Natural killer cell (primary cell): ENCODE results near the gene RILPL1. TPM values are rescaled to one million over a fixed set of nuclear protein-coding genes. Genes with fewer than 3 reads are reported as not detected.
"Not testable (repeated sequence)": the region's sequence is repeated elsewhere in the genome, so short reads cannot be mapped to it uniquely, and the experiment has no call there.

Source experiments
- ATAC-seq, 3 donors: fragments of 150-1000 bp in 2 of 3; fragments of 200-7000 bp in 1 of 3; cut with Tn5 transposase; 1 replicate in 1 of 3; 2 replicates in 2 of 3; pipeline ENCODE4 v1.10.0; 2021; ENCODE audit warnings: mild to moderate bottlenecking in 2 of 3, moderate library complexity in 2 of 3
- DNase-seq, 2 donors: peaks; one replicate each; pipeline versions ENCODE4 v3.0.0 to v3.0.0-alpha.2; 2013 to 2021; ENCODE audit warnings: mixed read lengths in 1 of 2
- H3K27ac ChIP-seq: one replicate; pipeline ENCODE4 v1.5.1; 2013; ENCODE audit warnings: mild to moderate bottlenecking, low read length
- H3K27me3 ChIP-seq: one replicate; pipeline ENCODE4 v1.6.1; 2013; ENCODE audit warnings: low read length; ENCODE audit not compliant: control insufficient read depth, insufficient read depth
- H3K36me3 ChIP-seq: one replicate; pipeline ENCODE4 v1.6.1; 2013; ENCODE audit warnings: low read length; ENCODE audit not compliant: control insufficient read depth, insufficient read depth
- H3K4me1 ChIP-seq: one replicate; pipeline ENCODE4 v1.6.1; 2013; ENCODE audit warnings: low read length; ENCODE audit not compliant: control insufficient read depth, insufficient read depth
- H3K4me3 ChIP-seq: one replicate; pipeline ENCODE4 v1.5.1; 2013; ENCODE audit warnings: low read length
- H3K9me3 ChIP-seq: one replicate; pipeline ENCODE4 v1.6.1; 2013; ENCODE audit warnings: low read length; ENCODE audit not compliant: control insufficient read depth, insufficient read depth
- H3K27ac Mint-ChIP-seq, 2 donors: one replicate each; pipeline ENCODE4 v1.8.0; 2022; ENCODE audit warnings: mild to moderate bottlenecking in 2 of 2, mixed read lengths in 2 of 2, moderate library complexity in 1 of 2
- H3K27me3 Mint-ChIP-seq, 2 donors: one replicate each; pipeline ENCODE4 v1.8.0; 2022; ENCODE audit warnings: low read depth in 2 of 2, mixed read lengths in 2 of 2
- H3K36me3 Mint-ChIP-seq: one replicate; pipeline ENCODE4 v1.8.0; 2022; ENCODE audit warnings: mixed read lengths
- H3K4me1 Mint-ChIP-seq, 2 donors: one replicate each; pipeline ENCODE4 v1.8.0; 2022; ENCODE audit warnings: mixed read lengths in 2 of 2
- H3K4me3 Mint-ChIP-seq: one replicate; pipeline ENCODE4 v1.8.0; 2022; ENCODE audit warnings: mild to moderate bottlenecking, moderate library complexity, mixed read lengths
- H3K9me3 Mint-ChIP-seq, 2 donors: one replicate each; pipeline ENCODE4 v1.8.0; 2022; ENCODE audit warnings: mixed read lengths in 2 of 2
- CTCF ChIP-seq: fragments of 200-600 bp; IDR thresholded peaks from one replicate; pipeline ENCODE4 v1.8.0; 2022; ENCODE audit warnings: antibody characterized with exemption
- WGBS: methylation state at CpG from one replicate; pipeline ENCODE4 v1.1.7; 2013; ENCODE audit warnings: missing lambda C conversion rate; ENCODE audit not compliant: insufficient coverage; 5-methylcytosine and 5-hydroxymethylcytosine counted together
- intact Hi-C: fragments of 100-400 bp; cut with micrococcal nuclease; formaldehyde crosslinking; loops from one replicate; pipeline ENCODE4 v1.14.2; 2022
- total RNA-seq, 4 donors: library from RNA; stranded (reverse); fragments of 120-200 nt in 1 of 4; gene quantifications; one replicate each; pipeline versions ENCODE4 v1.2.3 to v1.2.4, GENCODE V29; 2013 to 2022

Gene RILPL1
- total RNA-seq, 3 donors from 2014 or later (not counting 1 experiment from before 2014, with no cell fraction given): 1.3 to 2.7 (median 1.5) TPM

GRCh38 chr12:123433615-123434014, 99.9 kb downstream of the RILPL1 start:
- H3K4me1 Mint-ChIP-seq: peaks cover 38 to 50% of the 10 kb centered on the region in 2 donors
- H3K27ac Mint-ChIP-seq: peak overlapping the region; percentile 22 to 82
- H3K9me3 Mint-ChIP-seq: no peaks in the 10 kb centered on the region
- intact Hi-C loops: no loop called here
- DNase-seq (no peak), ATAC-seq (no peak)
- H3K9me3 ChIP-seq: no peaks in the 10 kb centered on the region
- no peaks in the 10 kb centered on the region for H3K36me3 Mint-ChIP-seq
- peak overlapping the region; percentile 17 for H3K4me3 Mint-ChIP-seq
- H3K36me3 ChIP-seq: peaks cover 10% of the 10 kb centered on the region
- TF ChIP-seq CTCF: no peak
- peak overlapping the region; percentile 13 for H3K27ac ChIP-seq
- H3K27me3 ChIP-seq: no peaks in the 10 kb centered on the region
- peaks cover 42% of the 10 kb centered on the region for H3K4me1 ChIP-seq
- H3K4me3 ChIP-seq: no peak overlapping the region
- 94% methylated on average over 5 of the region's 6 CpGs for WGBS
- H3K27me3 Mint-ChIP-seq: no peaks in the 10 kb centered on the region

GRCh38 chr12:123431951-123432817, 101.3 kb downstream of the RILPL1 start:
- intact Hi-C loops, H3K4me3 ChIP-seq, H3K27me3 ChIP-seq, H3K36me3 Mint-ChIP-seq, H3K9me3 Mint-ChIP-seq, H3K9me3 ChIP-seq, H3K27me3 Mint-ChIP-seq: not testable (repeated sequence)
- Mint-ChIP-seq H3K4me3 (peak overlapping the region; percentile 72), H3K27ac (peak overlapping the region; percentile 22 to 82), H3K4me1 (peaks cover 37 to 46% of the 10 kb centered on the region in 2 donors)
- ATAC-seq (peak; percentile 15 to 67 (median 27)), DNase-seq (peak in 1 of 2 donors; percentile 75)
- WGBS: 56% methylated on average over 15 of the region's 15 CpGs
- H3K36me3 ChIP-seq: peaks cover 14% of the 10 kb centered on the region
- peaks cover 49% of the 10 kb centered on the region for H3K4me1 ChIP-seq
- peak overlapping the region; percentile 34 for H3K27ac ChIP-seq

GRCh38 chr12:123429101-123429500, 104.4 kb downstream of the RILPL1 start:
- H3K4me1 Mint-ChIP-seq: peaks cover 14 to 17% of the 10 kb centered on the region in 2 donors
- DNase-seq, intact Hi-C loops, H3K27me3 ChIP-seq, H3K27me3 Mint-ChIP-seq, H3K27ac ChIP-seq, H3K9me3 ChIP-seq, H3K4me3 Mint-ChIP-seq, ATAC-seq, H3K9me3 Mint-ChIP-seq, H3K4me3 ChIP-seq, H3K36me3 Mint-ChIP-seq, H3K27ac Mint-ChIP-seq: not testable (repeated sequence)
- peaks cover 24% of the 10 kb centered on the region for H3K4me1 ChIP-seq
- 95% methylated on average over 8 of the region's 8 CpGs for WGBS
- H3K36me3 ChIP-seq: peaks cover 14% of the 10 kb centered on the region

- peaks cover 22% of the 10 kb centered on the region for H3K4me1 ChIP-seq
- 87% methylated on average over 6 of the region's 6 CpGs for WGBS
These were observed 104.9 kb downstream of the RILPL1 start for GRCh38 chr12:123428591-123428990.

More at GRCh38 chr12:123428591-123428990, 104.9 kb downstream of the RILPL1 start:
- Histone ChIP-seq H3K27me3 (no peaks in the 10 kb centered on the region), H3K9me3 (no peaks in the 10 kb centered on the region), H3K27ac (peak overlapping the region; percentile 57), H3K36me3 (peaks cover 14% of the 10 kb centered on the region), H3K4me3 (no peak overlapping the region)
- Mint-ChIP-seq H3K27me3 (no peaks in the 10 kb centered on the region), H3K27ac (no peak overlapping the region), H3K4me1 (peaks cover 11 to 13% of the 10 kb centered on the region in 2 donors), H3K4me3 (no peak overlapping the region), H3K36me3 (no peaks in the 10 kb centered on the region), H3K9me3 (no peaks in the 10 kb centered on the region)
- intact Hi-C loops: no loop called here
- TF ChIP-seq CTCF: no peak
- DNase-seq (no peak), ATAC-seq (no peak)
